CD8-positive, alpha-beta memory T cell (primary cell): ENCODE results near the gene PGAP2. TPM values are rescaled to one million over a fixed set of nuclear protein-coding genes. Genes with fewer than 3 reads are reported as not detected.
"Not testable (repeated sequence)": the region's sequence is repeated elsewhere in the genome, so short reads cannot be mapped to it uniquely, and the experiment has no call there.

Experiments
- CTCF ChIA-PET: fragments of 350-600 bp; sonication (Branson Sonifier 250); formaldehyde crosslinking; loops from one replicate; lab custom pipeline; 2021; ENCODE audit warnings: antibody characterized with exemption; lab: Charles Lee
- POLR2A ChIA-PET: fragments of 350-600 bp; sonication (Branson Sonifier 250); formaldehyde crosslinking; loops from one replicate; lab custom pipeline; 2021; ENCODE audit warnings: antibody characterized with exemption; lab: Charles Lee
- DNase-seq, 5 donors: peaks; one replicate each; pipeline versions ENCODE4 v3.0.0 to v3.0.0-alpha.2; 2020 to 2022; ENCODE audit warnings: mixed read lengths in 1 of 5
- H3K27ac ChIP-seq: one replicate; pipeline ENCODE4 v1.7.0; 2013; ENCODE audit warnings: low read depth, mild to moderate bottlenecking, low read length, moderate library complexity
- H3K27me3 ChIP-seq: 2 replicates; pipeline ENCODE4 v1.7.0; 2013; ENCODE audit warnings: low read length, mild to moderate bottlenecking; ENCODE audit not compliant: insufficient read depth, poor library complexity, severe bottlenecking
- H3K36me3 ChIP-seq: 2 replicates; pipeline ENCODE4 v1.7.0; 2013; ENCODE audit warnings: mild to moderate bottlenecking, low read length, moderate library complexity; ENCODE audit not compliant: insufficient read depth
- H3K4me1 ChIP-seq: 2 replicates; pipeline ENCODE4 v1.7.0; 2013; ENCODE audit warnings: mild to moderate bottlenecking, low read length, moderate library complexity; ENCODE audit not compliant: insufficient read depth
- H3K4me3 ChIP-seq: 2 replicates; pipeline ENCODE4 v1.7.0; 2013; ENCODE audit warnings: mild to moderate bottlenecking, low read length
- H3K9me3 ChIP-seq: 2 replicates; pipeline ENCODE4 v1.7.0; 2013; ENCODE audit warnings: mild to moderate bottlenecking, low read length
- H3K27ac Mint-ChIP-seq, 8 donors: one replicate each; pipeline ENCODE4 v1.8.0; 2020 to 2021; ENCODE audit warnings: mixed read lengths in 8 of 8, mild to moderate bottlenecking in 6 of 8, inconsistent platforms in 3 of 8, moderate library complexity in 3 of 8
- H3K27me3 Mint-ChIP-seq, 2 donors: one replicate each; pipeline ENCODE4 v1.8.0; 2020 to 2021; ENCODE audit warnings: mixed read lengths in 2 of 2, mild to moderate bottlenecking in 1 of 2, moderate library complexity in 1 of 2
- H3K36me3 Mint-ChIP-seq, 3 donors: one replicate each; pipeline ENCODE4 v1.8.0; 2020 to 2021; ENCODE audit warnings: mixed read lengths in 3 of 3, inconsistent platforms in 1 of 3, mild to moderate bottlenecking in 1 of 3
- H3K4me1 Mint-ChIP-seq, 3 donors: one replicate each; pipeline ENCODE4 v1.8.0; 2020 to 2021; ENCODE audit warnings: mixed read lengths in 3 of 3, inconsistent platforms in 1 of 3, mild to moderate bottlenecking in 1 of 3
- H3K4me3 Mint-ChIP-seq, 7 donors: one replicate each; pipeline ENCODE4 v1.8.0; 2020 to 2021; ENCODE audit warnings: mixed read lengths in 7 of 7, mild to moderate bottlenecking in 6 of 7, moderate library complexity in 4 of 7, inconsistent platforms in 2 of 7
- H3K9me3 Mint-ChIP-seq, 5 donors: one replicate each; pipeline ENCODE4 v1.8.0; 2020 to 2022; ENCODE audit warnings: mixed read lengths in 5 of 5, mild to moderate bottlenecking in 3 of 5, moderate library complexity in 2 of 5, inconsistent platforms in 1 of 5
- polyA plus RNA-seq: library from polyadenylated mRNA; unstranded; fragments of 300-500 nt; fragmentation: Illumina TruSeq; gene quantifications from one replicate; pipeline ENCODE4 v1.2.3, GENCODE V29; 2021
- total RNA-seq, 2 experiments: library from RNA; stranded (reverse); gene quantifications; one replicate each; pipeline ENCODE4 v1.2.3, GENCODE V29; 2021

The PGAP2 gene
- total RNA-seq (10 to 100 TPM; 38.9 to 40.2 TPM), polyA plus RNA-seq (16.1 TPM)

DNA sequence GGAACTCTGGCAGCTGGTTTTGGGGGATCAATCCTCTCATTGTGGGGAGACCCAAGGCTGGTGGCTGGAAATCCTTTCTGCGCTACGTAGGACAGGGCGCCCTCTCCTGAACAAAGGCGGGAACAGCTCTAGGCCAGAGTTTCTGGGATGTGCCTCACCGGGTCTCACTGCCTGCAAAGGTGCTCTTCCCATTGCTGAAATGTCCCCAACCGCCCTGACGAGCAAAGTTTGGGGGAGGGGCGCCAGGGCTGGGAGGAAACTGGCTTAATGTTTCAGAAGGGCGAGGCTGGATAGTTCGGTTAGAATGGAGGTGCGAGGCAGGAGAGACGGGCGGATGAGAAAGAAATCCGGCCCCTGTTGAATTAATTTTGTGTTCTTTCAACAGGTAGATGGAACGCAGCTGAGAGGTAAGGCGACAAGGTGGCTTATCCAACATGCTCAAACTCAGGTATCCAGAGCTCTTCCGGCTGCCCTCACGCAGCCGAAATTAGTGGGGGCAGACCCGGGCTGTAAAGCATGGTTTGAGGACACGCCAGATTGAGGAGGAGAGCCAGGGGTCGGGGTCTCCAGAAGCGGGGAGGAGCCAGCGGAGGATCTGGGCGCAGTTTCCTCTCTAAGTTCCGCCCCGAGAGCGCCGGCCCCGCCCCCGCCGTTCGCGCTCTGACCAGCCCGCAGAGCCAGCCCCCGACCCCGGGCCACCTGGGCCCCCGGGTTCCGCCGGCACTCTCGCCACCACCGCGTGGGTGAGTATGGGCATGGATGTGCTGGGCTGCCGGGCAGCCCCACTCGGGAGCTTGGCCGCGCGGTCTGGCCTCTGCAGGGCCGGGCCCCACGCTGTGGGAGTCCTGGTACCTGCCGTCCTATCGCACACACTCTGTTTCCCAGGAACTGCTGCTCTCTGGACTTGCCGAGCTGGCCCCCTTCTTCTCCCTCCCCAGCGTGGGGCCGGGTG, at the start of gene PGAP2:
PGAP2 (plus strand) TSS at position 652 of the 952 bp plus-strand sequence. CDS start 2,700 bp downstream, outside the sequence.
- H3K27me3 Mint-ChIP-seq, result no peaks in the 10 kb centered on the region
- peak within 1 kb of the TSS; percentile 94 to 99 (median 97) for H3K4me3 Mint-ChIP-seq
- no peaks in the 10 kb centered on the region for H3K9me3 Mint-ChIP-seq
- ChIA-PET CTCF (interaction anchor here (0.6 to 5.2 kb wide), 26 partner anchors 10 to 281 kb away, joined by 3 to 57 read pairs (median 4); partner anchors contain the start of genes NUP98, RHOG and STIM1), POLR2A (interaction anchor here (1.1 to 3.2 kb wide), 4 partner anchors 11 to 46 kb away, joined by 3 to 11 read pairs (median 10); partner anchors contain the start of genes NUP98 and RHOG)
- DNase-seq, result peak; percentile 45 to 71 (median 54)
- peak within 1 kb of the TSS; percentile 81 to 97 (median 94) for H3K27ac Mint-ChIP-seq
- Histone ChIP-seq H3K4me3 (peak within 1 kb of the TSS; percentile 94), H3K27me3 (no peaks in the 10 kb centered on the region), H3K9me3 (no peaks in the 10 kb centered on the region), H3K36me3 (no peaks in the 10 kb centered on the region), H3K4me1 (peaks cover 9% of the 10 kb centered on the region), H3K27ac (peak within 1 kb of the TSS; percentile 66)
- H3K36me3 Mint-ChIP-seq, result peaks cover 0 to 4% (median 0%) of the 10 kb centered on the region in 3 donors
- H3K4me1 Mint-ChIP-seq, result peaks cover 14 to 16% (median 16%) of the 10 kb centered on the region in 3 donors

DNA sequence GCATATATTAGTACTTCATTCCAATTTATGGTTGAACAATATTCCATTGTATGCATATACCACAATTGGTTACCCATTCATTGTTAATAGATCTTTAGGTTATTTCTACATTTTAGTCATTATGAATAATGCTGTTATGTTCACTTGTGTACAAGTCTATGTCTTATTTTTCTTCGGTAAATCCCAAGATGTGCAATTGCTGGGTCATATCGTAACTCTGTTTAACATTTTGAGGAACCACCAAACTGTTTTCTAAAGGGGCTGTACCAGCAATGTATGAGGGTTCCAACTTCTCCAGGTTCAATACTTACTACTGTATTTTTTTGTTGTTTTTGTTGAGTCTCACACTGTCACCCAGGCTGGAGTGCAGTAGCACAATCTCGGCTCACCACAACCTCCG, 44.1 kb upstream of the PGAP2 start:
- Mint-ChIP-seq H3K4me3 (no peak overlapping the region), H3K4me1 (no peaks in the 10 kb centered on the region), H3K36me3 (peaks cover 16 to 89% (median 26%) of the 10 kb centered on the region in 3 donors), H3K27me3 (no peaks in the 10 kb centered on the region), H3K9me3 (no peaks in the 10 kb centered on the region), H3K27ac (peak overlapping the region in 2 of 8 donors; percentile 50 to 69)
- H3K27me3 ChIP-seq, result no peaks in the 10 kb centered on the region
- H3K4me3 ChIP-seq, result no peak overlapping the region
- H3K9me3 ChIP-seq, result no peaks in the 10 kb centered on the region
- peaks cover 62% of the 10 kb centered on the region for H3K36me3 ChIP-seq
- ChIA-PET POLR2A (no interaction called here), CTCF (no interaction called here)
- DNase-seq, result no peak
- no peaks in the 10 kb centered on the region for H3K4me1 ChIP-seq
- H3K27ac ChIP-seq, result no peak overlapping the region

DNA sequence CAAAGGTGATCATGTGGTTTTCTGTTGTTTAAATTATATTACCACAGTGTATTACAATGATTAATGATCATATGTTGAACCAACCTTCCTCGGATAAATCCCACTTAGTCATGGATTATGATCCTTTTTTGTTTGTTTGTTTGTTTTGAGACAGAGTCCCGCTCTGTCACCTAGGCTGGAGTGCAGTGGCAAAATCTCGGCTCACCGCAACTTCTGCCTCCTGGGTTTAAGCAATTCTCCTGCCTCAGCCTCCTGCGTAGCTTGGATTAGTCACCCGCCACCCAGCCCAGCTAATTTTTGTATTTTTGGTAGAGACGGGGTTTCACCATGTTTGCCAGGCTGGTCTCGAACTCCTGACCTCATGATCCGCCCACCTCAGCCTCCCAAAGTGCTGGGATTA, 41.5 kb upstream of the PGAP2 start:
- H3K27me3 Mint-ChIP-seq, H3K4me1 Mint-ChIP-seq, DNase-seq, H3K9me3 Mint-ChIP-seq, POLR2A ChIA-PET, CTCF ChIA-PET, H3K9me3 ChIP-seq, H3K27me3 ChIP-seq, H3K4me3 ChIP-seq, H3K4me1 ChIP-seq, H3K4me3 Mint-ChIP-seq, H3K27ac ChIP-seq: not testable (repeated sequence)
- Mint-ChIP-seq H3K27ac (peak overlapping the region in 1 of 8 donors; percentile 58), H3K36me3 (peaks cover 21 to 90% (median 33%) of the 10 kb centered on the region in 3 donors)
- H3K36me3 ChIP-seq, result peaks cover 71% of the 10 kb centered on the region

DNA sequence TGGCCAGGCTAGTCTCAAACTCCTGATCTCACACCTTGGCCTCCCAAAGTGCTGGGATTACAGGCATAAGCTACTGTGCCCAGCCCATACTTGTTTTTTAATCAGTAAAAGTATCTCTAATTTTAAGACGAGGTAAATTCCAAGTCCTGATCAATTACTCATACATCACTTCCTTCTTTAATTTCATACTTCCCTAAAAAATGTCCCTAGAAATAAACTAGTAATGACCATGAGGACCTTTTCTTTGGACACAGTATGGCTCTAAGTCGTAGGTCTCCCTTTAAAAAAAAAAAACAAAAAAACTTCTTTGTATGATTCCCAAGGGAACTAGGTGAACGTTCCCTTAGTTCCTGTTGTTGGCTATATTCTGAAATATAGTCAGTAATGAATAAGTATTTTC, 40.8 kb upstream of the PGAP2 start:
- no peak for DNase-seq
- H3K27me3 Mint-ChIP-seq, result no peaks in the 10 kb centered on the region
- peaks cover 67% of the 10 kb centered on the region for H3K36me3 ChIP-seq
- H3K36me3 Mint-ChIP-seq, result peaks cover 21 to 92% (median 32%) of the 10 kb centered on the region in 3 donors
- H3K4me3 ChIP-seq, result no peak overlapping the region
- H3K9me3 Mint-ChIP-seq, result no peaks in the 10 kb centered on the region
- H3K27ac Mint-ChIP-seq, result no peak overlapping the region
- no peaks in the 10 kb centered on the region for H3K27me3 ChIP-seq
- no peaks in the 10 kb centered on the region for H3K4me1 ChIP-seq
- no peaks in the 10 kb centered on the region for H3K4me1 Mint-ChIP-seq
- H3K27ac ChIP-seq, result no peak overlapping the region
- POLR2A ChIA-PET, result no interaction called here
- no peaks in the 10 kb centered on the region for H3K9me3 ChIP-seq
- CTCF ChIA-PET, result interaction anchor here (1.0 kb wide), 1 partner anchor 46 kb away, joined by 4 read pairs; no protein-coding TSS in a partner anchor
- H3K4me3 Mint-ChIP-seq, result no peak overlapping the region

DNA sequence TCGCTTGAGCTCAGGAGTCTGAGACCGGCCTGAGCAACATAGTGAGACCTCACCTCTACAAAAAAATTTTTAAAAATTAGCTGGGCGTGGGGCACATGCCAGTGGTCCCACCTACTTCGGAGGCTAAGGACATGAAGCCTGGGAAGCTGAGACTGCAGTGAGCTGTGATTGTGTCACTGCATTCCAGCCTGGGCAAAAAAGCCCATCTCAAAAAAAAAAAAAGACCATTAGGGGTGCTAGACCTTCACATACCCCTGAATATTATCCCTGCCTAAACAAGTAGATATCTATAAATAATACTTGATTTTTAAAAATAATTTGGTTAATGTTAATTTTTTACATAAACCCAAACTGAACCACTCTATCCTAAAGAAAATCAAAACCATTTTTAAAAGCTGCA, 35.2 kb upstream of the PGAP2 start:
- H3K4me1 Mint-ChIP-seq, result peaks cover 0 to 4% (median 1%) of the 10 kb centered on the region in 3 donors
- Histone ChIP-seq H3K36me3 (peaks cover 31% of the 10 kb centered on the region), H3K27me3 (no peaks in the 10 kb centered on the region), H3K9me3 (no peaks in the 10 kb centered on the region), H3K4me3 (no peak overlapping the region), H3K27ac (no peak overlapping the region), H3K4me1 (no peaks in the 10 kb centered on the region)
- DNase-seq, result no peak
- ChIA-PET CTCF (interaction anchor here (1.0 to 1.4 kb wide), 3 partner anchors 12 to 299 kb away, joined by 3 to 6 read pairs (median 3); partner anchors contain the start of gene PGAP2), POLR2A (interaction anchor here (0.6 to 0.7 kb wide), 3 partner anchors 76 to 288 kb away, joined by 3 to 4 read pairs (median 3); no protein-coding TSS in a partner anchor)
- no peak overlapping the region for H3K27ac Mint-ChIP-seq
- H3K36me3 Mint-ChIP-seq, result peaks cover 17 to 83% (median 27%) of the 10 kb centered on the region in 3 donors
- H3K27me3 Mint-ChIP-seq, result no peaks in the 10 kb centered on the region
- H3K9me3 Mint-ChIP-seq, result no peaks in the 10 kb centered on the region
- H3K4me3 Mint-ChIP-seq, result no peak overlapping the region

DNA sequence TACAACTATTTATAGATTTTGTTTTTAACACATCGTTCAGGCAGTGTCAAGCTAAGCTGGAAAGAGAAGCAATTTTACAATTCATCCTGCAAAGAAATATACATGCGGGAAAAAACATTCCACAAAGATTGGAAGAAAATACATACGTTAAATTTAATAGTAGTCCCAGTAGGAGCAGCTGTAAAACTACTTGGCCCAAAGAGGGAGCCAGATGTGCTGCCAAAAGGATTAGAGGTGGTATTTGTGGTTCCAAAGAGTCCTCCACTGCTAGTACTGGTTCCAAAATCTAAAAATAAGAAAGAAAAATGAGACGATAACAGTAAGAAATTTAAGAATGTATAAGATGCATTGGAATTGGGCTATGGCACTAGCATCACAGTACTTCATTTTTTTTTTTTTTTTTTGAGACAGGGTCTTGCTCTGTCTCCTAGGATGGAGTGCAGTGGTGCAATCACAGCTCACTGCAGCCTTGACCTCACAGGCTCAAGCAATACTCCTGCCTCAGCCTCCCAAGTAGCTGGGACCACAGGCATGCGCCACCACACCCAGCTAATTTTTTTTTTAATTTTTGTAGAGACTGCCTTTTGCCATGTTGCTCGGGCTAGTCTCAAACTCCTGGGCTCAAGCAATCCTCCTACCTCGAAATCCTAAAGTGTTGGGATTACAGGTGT, 32.5 kb upstream of the PGAP2 start:
- Histone ChIP-seq H3K27me3 (no peaks in the 10 kb centered on the region), H3K36me3 (peaks cover 31% of the 10 kb centered on the region), H3K4me1 (no peaks in the 10 kb centered on the region), H3K27ac (no peak overlapping the region), H3K9me3 (no peaks in the 10 kb centered on the region), H3K4me3 (no peak overlapping the region)
- Mint-ChIP-seq H3K9me3 (no peaks in the 10 kb centered on the region), H3K27me3 (no peaks in the 10 kb centered on the region), H3K4me3 (no peak overlapping the region), H3K4me1 (peaks cover 1 to 4% (median 3%) of the 10 kb centered on the region in 3 donors), H3K36me3 (peaks cover 20 to 82% (median 34%) of the 10 kb centered on the region in 3 donors), H3K27ac (peak overlapping the region in 3 of 8 donors; percentile 8 to 47 (median 29))
- ChIA-PET CTCF (interaction anchor here (1.0 kb wide), 1 partner anchor 73 kb away, joined by 3 read pairs; no protein-coding TSS in a partner anchor), POLR2A (no interaction called here)
- DNase-seq, result no peak

DNA sequence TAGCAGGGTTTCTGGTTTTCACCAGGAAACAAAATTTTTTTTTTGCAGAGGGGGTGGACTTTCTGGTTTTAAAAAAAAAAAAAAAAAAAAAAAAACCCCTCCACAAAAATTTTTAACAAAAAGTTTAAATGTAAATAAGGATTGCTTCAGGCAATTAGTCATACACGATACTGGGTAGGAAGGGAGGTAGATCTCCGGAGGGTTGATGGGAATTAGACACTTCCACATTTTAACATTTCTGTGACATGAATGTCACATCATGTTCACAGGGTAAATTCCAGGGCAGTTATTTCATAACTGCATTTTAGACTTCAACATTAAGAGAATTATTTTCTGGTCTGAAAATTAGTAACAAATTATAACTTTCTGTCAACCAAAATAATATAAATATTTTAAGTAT, 26.9 kb upstream of the PGAP2 start:
- Histone ChIP-seq H3K4me1 (peaks cover 35% of the 10 kb centered on the region), H3K4me3 (no peak overlapping the region), H3K27ac (no peak overlapping the region), H3K27me3 (no peaks in the 10 kb centered on the region), H3K36me3 (peaks cover 11% of the 10 kb centered on the region), H3K9me3 (no peaks in the 10 kb centered on the region)
- ChIA-PET POLR2A (interaction anchor here (0.7 kb wide), 2 partner anchors 10 to 28 kb away, joined by 4 to 5 read pairs; no protein-coding TSS in a partner anchor), CTCF (interaction anchor here (1.0 to 1.7 kb wide), 2 partner anchors 27 to 59 kb away, joined by 3 to 5 read pairs; partner anchors contain the start of genes PGAP2 and RHOG)
- peaks cover 39 to 58% (median 57%) of the 10 kb centered on the region in 3 donors for H3K4me1 Mint-ChIP-seq
- H3K4me3 Mint-ChIP-seq, result no peak overlapping the region
- H3K9me3 Mint-ChIP-seq, result no peaks in the 10 kb centered on the region
- no peaks in the 10 kb centered on the region for H3K27me3 Mint-ChIP-seq
- peak overlapping the region in 6 of 8 donors; percentile 13 to 80 (median 64) for H3K27ac Mint-ChIP-seq
- DNase-seq, result no peak
- H3K36me3 Mint-ChIP-seq, result peaks cover 11 to 56% (median 19%) of the 10 kb centered on the region in 3 donors
